Measurements from ENCODE around the gene FGG. TPM values are rescaled to one million over a fixed set of nuclear protein-coding genes. Genes with fewer than 3 reads are reported as not detected.

Gene FGG
- total and polyA plus RNA-seq, 2 of the 13 experiments (the other 11 are each of a cell fraction or from before 2014, with no cell fraction given), result 1,037 to 2,423 TPM

DNA sequence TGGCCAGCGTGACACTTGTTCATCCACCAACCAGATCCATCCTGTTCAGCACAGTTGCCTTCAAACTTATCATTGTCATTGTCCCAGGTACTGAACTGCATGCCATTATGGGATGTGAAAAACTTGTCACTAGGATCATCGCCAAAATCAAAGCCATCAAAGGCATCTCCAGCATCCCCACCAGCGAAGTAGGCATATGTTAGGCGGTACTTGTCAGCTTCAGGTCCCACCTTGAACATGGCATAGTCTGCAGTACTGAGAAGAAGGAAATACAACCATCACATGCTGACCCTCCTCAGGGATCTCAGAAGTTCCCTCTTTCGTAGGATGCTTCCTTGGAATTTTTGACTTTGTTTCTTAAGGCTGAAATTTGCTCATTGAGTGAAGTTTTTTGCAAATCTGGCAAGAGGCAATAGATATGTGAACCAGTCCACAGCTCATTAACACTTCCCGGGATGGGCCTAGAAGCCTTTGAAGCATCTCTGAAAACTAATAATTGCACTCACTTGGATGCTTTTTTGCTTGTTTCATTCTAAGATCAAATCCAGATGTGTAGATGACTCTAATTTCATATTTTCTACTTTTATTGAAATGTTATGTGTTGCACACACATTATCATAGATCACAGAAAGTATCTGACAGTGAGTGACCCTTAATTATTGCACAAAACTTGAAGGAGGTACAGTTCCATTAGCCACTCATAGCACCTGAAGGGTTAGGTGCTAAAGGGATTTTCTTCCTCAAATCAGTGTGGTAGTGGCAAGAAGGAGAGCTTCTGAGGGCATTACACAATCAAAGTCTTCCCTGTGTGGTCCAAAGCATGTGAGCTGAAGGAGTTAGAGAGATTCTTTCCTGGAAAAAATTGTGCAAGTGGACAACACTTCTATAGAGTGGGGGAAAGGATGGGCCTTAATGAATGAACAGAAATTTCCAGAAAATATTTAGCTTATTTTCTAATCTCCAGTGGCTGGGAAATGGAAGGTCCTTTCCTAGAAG, 5.4 kb downstream of the FGG start:
- Histone ChIP-seq H3K79me2 (ENCODE audit: insufficient read depth, low read length) (peaks cover 43% of the 10 kb centered on the region), H4K20me1 (ENCODE audit: insufficient read depth, low read length) (no peaks in the 10 kb centered on the region; the same call in 1 of the 2 replicates), H3K9me3 (ENCODE audit: low read length) (no peaks in the 10 kb centered on the region), H3K36me3 (replicated peaks in 1 of 2; ENCODE audit: control insufficient read depth in 1 of 2, insufficient read depth in 2 of 2, low read length in 2 of 2) (peaks cover 2 to 47% of the 10 kb centered on the region in 2 experiments; a peak in 4 of 5 replicates), H3K27ac (ENCODE audit: extremely low read length, insufficient read depth, low read length) (no peak overlapping the region), H3K27me3 (ENCODE audit: control insufficient read depth in 1 of 2, insufficient read depth in 2 of 2, low read length in 2 of 2) (no peaks in the 10 kb centered on the region), H2AFZ (ENCODE audit: low read length) (no peak overlapping the region), H3K4me3 (replicated peaks in 1 of 3; ENCODE audit: insufficient read depth in 1 of 3, low read depth in 2 of 3, low read length in 3 of 3) (peak overlapping the region in 2 of 3 experiments; percentile 5 to 7; a peak in 3 of 6 replicates), H3K4me2 (ENCODE audit: low read depth, low read length) (peak overlapping the region; percentile 73), H3K9ac (ENCODE audit: insufficient read depth, low read depth, low read length) (no peak overlapping the region), H3K4me1 (ENCODE audit: insufficient read depth, low read length) (peaks cover 70% of the 10 kb centered on the region)
- no peak for FAIRE-seq
- CTCF ChIA-PET (ENCODE audit: low intra/inter-chr PET ratio, low total read pairs), result no interaction called here
- intact Hi-C loops (cut with micrococcal nuclease; ENCODE audit: unreplicated experiment), result no loop called here
- no TSS peak for BruUV-seq (replicated peaks)
- no peak for ATAC-seq
- in situ Hi-C loops (cut with HindIII; ENCODE audit: extremely low pct_ligation_motif_present, low pct_unique_long_range_greater_than_20kb), result no loop called here
- DNase-seq (ENCODE audit: low spot score), result no peak
- WGBS (ENCODE audit: low lambda C conversion rate), result 97% methylated on average over 6 of the region's 6 CpGs
- POLR2A ChIA-PET, result interaction anchor here (1.4 to 15.2 kb wide), 6 partner anchors 9 to 48 kb away, joined by 7 to 468 read pairs (median 22); partner anchors contain the start of genes FGA and FGB
- TF ChIP-seq SIX4 (CRISPR knock-in tag; IDR thresholded peaks at IDR 0.05) (no peak), ZC3H13 (CRISPR knock-in tag; IDR thresholded peaks at IDR 0.05) (0 out of 2 replicates have a peak, but pooled peaks have one; percentile 11), TBX2 (CRISPR knock-in tag; IDR thresholded peaks at IDR 0.05; ENCODE audit: borderline replicate concordance) (no peak), POLR2G (IDR thresholded peaks at IDR 0.05; ENCODE audit: low read depth, low read length) (peak; percentile 46), HES4 (CRISPR knock-in tag; IDR thresholded peaks at IDR 0.05; ENCODE audit: borderline replicate concordance) (no peak), ZBTB33 (CRISPR knock-in tag; IDR thresholded peaks at IDR 0.05) (peak; percentile 33; the same call in 1 of the 2 replicates), ZNF460 (CRISPR knock-in tag; IDR thresholded peaks at IDR 0.05; ENCODE audit: borderline replicate concordance) (no peak), ZBTB26 (CRISPR knock-in tag; IDR thresholded peaks at IDR 0.05; ENCODE audit: borderline replicate concordance) (no peak), ZBTB20 (CRISPR knock-in tag; IDR thresholded peaks at IDR 0.05; ENCODE audit: borderline replicate concordance, low read depth) (no peak), GLI4 (CRISPR knock-in tag; IDR thresholded peaks at IDR 0.05; ENCODE audit: borderline replicate concordance) (no peak), ZSCAN9 (CRISPR knock-in tag; IDR thresholded peaks at IDR 0.05; ENCODE audit: borderline replicate concordance) (no peak), ZNF567 (CRISPR knock-in tag; IDR thresholded peaks at IDR 0.05; ENCODE audit: borderline replicate concordance) (no peak), ARNT (IDR thresholded peaks at IDR 0.05) (no peak), NONO (IDR thresholded peaks at IDR 0.05) (no peak), NONO (CRISPR knock-in tag; conservative IDR thresholded peaks at IDR 0.05) (0 out of 2 replicates have a peak, but pooled peaks have one; percentile 20), JUN (CRISPR knock-in tag; IDR thresholded peaks at IDR 0.05) (no peak), ZNF556 (CRISPR knock-in tag; IDR thresholded peaks at IDR 0.05; ENCODE audit: borderline replicate concordance) (no peak), ZNF83 (CRISPR knock-in tag; IDR thresholded peaks at IDR 0.05; ENCODE audit: borderline replicate concordance) (no peak)
- TF ChIP-seq, protein P1, sequence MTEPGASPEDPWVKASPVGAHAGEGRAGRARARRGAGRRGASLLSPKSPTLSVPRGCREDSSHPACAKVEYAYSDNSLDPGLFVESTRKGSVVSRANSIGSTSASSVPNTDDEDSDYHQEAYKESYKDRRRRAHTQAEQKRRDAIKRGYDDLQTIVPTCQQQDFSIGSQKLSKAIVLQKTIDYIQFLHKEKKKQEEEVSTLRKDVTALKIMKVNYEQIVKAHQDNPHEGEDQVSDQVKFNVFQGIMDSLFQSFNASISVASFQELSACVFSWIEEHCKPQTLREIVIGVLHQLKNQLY (CRISPR knock-in tag; IDR thresholded peaks at IDR 0.05), result no peak

All from HepG2 (cell line).